ENCODE data around the gene COLEC11.

The COLEC11 gene

DNA sequence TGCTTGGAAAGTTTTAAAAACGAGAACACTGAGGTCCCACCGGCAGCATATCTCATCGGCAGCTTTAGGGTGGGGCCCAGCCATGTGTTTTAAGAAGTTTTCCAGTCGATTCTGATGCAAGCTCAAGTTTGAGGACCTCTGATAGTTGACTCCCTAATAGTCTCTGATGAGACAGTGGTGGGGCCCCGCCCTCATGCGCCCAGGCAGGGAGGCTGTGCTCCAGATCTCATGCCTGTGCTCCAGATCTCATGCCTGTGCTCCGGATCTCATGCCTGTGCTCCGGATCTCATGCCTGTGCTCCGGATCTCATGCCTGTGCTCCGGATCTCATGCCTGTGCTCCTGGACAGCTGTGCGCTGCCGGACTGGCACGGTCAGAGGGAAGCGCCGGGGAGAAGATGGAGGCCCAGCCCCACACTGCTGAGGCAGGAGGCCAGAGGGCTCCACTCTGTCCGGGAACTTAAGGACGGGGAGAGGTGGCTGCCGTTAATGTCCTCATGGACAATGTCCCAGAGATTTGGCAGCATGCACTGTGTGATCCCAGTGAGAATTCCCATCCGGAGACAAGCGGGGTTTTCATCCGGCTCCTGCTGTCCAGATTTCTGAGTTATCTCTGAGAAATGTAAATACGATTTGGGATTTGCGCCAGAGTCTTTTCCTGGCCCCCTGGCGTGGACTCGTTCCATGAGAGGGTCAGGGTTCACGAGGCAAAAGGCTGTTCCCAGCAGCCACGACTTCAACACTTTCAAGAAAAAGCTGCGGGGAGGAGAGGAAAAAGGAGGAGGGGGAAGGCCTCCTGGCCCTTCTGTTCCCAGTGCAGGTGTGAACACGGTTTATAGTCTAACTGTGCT is 9.4 kb upstream of the COLEC11 start:
- no peak for DNase-seq

DNA sequence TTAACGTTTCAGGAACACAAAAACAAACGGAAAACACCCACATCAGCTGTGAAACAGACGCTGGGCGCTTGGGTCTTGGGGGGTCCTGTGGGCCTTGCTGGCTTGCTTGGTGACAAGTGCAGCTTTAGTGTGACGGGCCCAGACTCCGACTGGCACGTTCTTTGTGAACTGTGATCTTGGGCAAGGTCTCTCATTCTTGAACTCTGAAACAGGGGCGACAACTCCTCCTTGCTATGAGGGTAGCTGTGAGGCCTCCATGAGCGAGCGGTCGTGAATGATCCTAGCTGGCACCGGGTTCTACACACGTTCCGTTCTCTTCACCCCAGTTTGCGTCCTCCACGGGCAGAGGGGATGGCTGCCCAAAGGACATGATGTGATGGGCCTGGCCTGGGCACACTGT is 8.7 kb upstream of the COLEC11 start:
- DNase-seq = no peak

DNA sequence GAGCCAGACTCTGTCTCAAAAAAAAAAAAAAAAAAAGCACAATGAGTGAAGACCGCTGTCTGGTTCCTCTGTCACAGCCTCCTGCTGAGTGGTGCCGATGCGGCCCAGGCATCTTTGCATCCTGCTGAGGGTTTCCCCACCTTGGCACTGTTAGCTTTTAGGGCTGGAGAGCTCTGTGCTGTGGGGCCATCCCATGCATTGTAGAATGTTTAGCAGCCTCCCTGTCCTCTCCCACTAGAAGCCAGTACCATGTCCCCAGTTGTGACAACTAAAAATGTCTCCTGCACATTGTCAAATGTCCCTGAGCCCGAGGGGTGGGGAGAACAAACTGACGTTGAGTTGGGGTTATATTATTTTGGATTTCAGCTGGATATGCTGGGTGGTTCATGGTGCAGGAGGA is 7.9 kb upstream of the COLEC11 start:
- no peak for DNase-seq

DNA sequence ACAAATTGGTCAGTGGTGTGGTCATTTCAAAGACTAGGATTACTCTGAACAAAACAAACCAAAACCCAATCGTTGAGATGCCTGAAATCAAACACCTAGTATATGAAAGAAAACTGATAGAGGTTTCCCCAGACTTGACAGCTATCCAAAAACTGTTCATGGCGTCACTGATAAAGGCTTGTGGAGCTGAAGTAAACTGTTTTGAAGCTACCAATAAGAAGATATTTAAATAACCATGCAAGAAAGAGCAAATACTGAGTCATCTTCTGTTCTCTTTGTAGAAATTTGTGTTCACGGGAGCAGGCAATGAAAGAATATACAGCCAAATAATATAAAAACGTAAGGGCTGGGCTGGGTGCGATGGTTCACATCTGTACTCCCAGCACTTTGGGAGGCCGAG is 7.5 kb upstream of the COLEC11 start:
- DNase-seq = no peak

DNA sequence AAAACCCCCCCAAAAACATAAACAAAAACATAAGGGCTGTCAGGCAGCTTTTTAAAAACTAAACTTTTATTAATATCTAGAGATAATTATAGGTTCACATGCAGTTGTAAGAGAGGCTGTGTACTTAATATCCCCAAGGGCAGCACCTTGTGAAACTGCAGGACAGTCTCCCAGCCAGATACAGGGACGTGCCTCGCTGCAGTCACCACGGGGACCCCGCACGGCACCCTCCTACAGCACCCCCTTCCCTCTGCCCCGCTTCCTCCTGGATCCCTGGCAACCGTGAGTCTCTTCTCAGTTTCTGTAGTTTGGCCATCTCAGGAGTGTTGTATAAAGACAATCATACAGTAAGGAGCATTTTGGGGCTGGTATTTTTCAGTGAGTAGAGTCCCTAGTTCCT is 6.8 kb upstream of the COLEC11 start:
- no peak for DNase-seq

DNA sequence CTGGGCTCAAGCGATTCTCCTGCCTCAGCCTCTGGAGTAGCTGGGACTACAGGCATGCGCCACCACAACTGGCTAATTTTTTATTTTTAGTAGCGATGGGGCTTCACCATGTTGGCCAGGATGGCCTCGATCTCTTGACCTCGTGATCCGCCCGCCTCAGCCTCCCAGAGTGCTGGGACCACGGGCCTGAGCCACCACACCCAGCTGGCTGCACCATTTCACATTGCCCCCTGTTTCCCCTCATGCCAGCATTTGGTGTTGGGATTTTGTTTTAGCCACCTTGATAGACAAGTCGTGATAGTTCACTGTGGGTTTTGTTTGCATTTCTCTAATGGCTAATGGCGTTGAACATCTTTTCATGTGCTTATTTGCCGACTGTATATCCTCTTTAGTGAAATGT is 5.8 kb upstream of the COLEC11 start:
- no peak for DNase-seq

DNA sequence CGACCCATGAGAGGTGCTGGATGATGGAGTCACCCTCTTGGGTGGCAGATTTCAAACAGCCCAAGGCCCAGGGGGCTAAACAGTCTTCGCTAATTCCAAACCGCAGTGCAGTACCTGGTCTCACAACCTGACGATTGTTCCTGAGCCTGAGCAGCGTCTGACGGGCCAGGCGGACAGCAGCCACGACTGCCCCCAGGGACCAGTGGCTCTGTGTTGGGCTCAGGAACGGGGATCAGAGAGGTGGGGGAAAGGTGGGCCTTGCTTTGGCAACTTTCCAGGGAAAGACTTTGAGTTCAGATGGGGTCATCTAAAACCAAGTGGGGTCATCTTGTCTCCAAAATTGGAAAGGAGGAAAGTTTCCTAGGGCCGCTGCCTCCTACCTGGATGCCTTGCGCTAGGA is 492 bp downstream of the COLEC11 start:
- no peak for DNase-seq

DNA sequence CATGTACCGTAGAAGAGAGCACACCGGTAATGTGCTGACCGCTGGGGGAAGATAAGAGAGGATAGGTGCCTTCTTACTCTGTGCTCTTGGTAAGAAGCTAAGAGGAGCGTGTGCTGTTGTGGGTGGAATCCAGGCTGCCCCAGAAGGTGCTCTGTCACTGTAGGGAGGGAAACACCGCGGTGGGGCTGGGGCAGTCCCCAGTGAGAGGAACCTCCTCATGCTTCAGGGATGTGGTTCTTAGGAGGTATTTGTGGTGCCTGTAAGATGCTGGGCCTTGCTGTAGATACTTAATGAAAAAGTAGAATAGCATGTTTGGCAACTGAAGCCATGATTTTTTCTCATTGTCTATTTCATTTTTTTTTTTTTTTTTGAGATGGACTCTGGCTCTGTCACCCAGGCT is 1.1 kb downstream of the COLEC11 start:
- no peak for DNase-seq

DNA sequence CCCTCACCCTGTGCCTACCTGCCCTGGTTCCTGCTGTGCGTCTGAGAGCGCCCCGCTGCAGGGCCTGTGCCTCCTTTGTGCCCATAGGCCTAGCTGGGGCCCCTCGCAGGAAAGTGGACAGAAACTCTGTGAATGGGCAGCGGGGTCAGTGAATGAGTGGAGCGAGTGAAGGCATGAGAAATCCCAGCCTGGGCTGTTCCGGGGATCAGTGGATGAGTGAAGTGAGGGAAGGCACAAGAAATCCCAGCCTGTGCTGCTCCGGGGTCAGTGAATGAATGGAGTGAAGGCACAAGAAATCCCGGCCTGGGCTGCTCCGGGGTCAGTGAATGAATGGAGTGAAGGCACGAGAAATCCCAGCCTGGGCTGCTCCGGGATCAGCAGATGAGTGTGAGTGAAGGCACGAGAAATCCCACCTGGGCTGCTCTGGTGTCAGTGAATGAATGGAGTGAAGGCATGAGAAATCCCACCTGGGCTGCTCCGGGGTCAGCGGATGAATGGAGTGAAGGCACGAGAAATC is 2.0 kb downstream of the COLEC11 start:
- DNase-seq = no peak

DNA sequence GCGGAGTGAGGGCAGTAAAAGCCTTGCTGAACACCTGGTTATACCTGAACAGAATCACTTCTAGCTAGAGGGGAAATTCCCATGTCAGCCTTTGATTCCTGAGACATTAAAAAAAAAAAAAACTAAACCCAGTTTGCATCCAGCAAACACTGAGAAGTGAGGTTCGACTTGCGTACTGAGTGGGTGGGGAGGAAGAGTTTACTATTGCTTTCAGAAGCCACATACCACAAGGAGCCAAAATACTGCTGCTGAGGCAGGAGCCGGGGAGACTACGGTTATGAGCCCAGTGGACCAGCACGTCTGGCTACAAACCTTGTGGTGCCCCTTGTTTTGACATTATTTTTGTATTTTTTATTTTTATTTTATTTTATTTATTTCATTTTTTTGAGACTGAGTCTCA is 2.7 kb downstream of the COLEC11 start:
- DNase-seq = no peak

DNA sequence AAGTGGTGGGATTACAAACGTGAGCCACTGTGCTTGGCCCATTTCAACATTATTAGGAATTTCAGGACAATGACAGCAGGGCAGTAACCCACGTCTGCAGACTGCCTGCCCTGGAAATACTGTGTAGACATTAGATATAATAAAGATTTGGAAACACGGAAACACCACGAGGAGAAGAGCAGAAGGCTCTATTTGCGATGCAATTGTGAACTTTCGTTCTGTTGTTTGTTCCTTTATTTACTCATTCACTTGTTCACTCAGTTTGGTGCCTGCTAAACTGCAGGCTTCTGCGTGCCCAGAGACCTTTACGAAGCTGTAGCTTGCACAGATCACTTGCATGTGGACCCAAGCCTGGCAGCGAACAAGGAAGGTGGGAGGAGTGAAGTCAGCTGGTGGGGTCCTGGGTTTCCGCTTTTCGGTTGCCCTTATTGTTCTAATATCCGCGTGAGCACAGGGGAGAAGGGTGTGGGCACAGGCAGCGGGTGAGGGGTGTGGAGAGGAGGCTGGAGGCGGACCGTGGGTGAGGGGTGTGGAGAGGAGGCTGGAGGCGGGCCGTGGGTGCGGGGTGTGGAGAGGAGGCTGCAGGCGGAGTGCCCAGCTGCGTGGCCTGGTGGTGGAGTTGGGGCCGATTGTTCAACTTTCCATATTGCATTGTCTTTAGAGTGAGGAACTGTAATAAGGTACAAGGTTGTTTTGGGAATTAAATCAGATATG is 3.4 kb downstream of the COLEC11 start:
- DNase-seq = no peak

DNA sequence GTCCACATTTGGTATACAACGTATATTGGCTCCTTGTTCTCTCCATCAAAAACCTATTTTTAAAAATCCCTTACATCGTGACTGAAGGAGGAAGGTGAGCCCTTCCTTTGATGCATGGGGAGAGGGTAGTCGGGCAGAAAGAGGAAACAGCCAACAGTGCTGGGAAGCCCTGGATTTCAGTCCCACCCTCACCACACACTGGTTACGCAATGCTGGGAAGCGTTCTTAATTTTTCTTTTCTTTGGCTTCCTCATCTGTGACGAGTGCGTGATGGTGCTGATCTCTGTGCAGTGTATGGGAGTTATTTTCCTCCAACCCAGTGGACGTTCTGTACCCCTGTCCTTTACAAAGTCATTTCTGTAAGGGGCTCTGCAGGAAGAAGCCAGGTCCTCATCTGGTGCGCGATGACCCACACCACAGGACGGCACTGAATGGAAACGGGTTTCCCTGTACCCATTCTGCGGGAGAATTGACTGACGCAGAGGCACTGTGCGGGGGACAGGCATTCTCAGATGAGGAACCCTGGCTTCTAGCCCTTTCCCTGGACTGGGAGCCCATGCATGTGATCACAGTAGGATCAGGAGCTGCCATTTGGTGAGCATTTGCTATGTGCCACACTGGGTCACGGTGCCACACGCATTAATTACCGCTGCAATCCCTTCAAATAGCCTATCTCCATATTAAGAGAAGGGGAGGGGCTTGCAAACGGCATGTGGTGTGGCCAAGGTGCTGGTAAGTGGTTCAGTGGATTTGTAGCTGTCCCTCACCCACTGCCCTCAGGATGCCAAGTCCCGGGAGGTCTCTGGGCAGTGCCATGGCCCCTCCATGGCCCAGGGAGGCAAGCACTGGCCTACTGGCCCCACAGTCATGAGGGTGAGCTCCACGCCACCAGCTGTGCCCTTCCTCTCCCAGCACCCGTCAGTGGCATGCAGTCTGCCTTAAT is 4.3 kb downstream of the COLEC11 start:
- no peak for DNase-seq

DNA sequence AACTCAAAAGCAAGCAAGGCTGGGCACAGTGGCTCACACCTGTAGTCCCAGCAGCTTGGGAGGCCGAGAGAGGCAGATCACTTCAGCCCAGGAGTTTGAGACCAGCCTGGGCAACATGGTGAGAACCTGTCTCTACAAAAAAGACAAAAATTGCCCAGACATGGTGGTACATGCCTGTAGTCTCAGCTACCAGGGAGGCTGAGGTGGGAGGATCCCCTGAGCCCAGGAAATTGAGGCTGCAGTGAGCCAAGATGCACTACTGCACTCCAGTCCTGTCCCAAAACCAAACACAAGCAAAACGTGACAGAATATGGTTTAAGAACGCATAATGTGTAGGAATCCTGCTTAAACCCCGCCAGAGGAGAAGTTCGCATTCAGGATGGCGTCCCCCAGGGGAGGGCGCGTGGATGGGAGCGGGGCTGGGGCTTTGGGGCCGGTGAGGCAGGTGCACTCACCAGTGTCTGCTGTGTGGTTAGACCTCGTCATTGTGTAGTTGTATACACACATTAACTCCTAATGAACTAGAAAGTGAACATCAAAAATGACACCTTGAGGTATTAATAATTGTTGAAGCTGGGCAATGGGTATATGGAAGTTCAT is 5.4 kb downstream of the COLEC11 start:
- no peak for DNase-seq

DNA sequence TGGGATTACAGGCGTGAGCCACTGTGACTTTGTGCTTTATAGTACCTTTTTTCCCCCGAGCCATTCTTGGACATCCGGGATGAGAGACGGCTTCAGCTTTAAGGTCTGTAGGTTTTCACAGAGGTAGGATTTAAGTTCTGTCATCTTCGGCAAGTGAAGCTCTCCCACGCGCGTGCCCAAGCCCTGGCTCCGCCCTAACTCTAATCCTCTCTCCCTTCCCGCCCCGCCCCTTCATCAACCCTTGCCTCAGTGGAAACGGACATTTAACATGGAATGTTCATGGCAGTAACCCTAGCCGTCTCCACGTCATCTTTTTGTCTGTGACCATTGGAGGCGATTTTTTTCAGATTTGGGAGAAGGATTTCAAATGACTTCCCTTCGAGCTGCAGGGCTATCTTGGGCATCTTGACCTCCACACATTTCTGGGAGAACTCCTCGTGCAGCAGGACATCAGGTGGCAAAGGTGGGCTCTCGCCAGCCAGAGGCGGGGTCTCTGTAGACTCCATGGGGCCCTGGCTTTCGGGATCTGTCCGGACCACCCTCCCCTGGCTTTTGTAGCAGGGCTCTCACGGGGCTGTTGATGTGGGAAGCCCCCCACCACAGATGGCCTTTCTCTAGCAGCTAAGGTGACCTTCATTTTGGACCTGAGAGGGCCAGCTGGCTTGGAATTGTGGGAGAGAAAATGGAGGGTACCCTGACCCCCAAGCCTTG is 6.8 kb downstream of the COLEC11 start:
- no peak for DNase-seq

DNA sequence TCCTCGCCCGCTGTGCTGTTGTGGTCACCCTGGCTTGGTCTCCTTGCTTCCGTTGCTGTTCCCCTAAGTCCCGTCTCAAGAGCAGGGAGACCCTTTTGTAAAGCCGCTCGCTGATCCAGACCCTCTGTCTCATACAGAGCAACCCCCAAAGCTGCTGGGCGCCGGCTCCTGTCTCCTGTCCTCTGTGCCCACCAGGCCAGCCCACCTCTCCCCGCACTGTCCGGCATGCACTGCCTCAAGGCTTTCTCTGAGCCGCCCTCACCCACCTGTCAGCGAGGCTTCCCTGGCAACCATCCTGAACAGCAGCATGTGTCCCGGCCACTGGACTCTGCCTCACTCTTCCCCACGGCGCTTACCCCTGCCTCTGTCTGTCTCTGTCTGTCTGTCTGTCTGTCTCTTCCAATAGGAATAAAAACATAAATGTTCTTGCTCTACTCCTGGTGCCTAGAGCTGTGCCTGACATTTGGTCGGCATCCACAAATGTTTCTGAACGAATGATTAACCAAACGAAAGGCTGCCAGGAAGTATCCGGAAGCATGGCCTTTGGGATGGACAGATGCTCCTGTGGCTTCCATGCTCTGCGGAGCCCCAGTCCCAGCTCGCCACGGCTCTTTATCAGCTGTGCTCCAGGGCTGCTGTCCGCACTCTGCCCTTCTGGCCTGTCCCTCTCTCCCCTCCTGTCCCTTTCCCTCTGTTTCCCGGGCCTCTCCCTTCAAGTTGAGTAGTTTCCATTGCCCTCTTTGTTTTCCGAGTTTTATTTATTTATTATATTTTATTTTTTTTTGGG is 7.8 kb downstream of the COLEC11 start:
- no peak for DNase-seq

DNA sequence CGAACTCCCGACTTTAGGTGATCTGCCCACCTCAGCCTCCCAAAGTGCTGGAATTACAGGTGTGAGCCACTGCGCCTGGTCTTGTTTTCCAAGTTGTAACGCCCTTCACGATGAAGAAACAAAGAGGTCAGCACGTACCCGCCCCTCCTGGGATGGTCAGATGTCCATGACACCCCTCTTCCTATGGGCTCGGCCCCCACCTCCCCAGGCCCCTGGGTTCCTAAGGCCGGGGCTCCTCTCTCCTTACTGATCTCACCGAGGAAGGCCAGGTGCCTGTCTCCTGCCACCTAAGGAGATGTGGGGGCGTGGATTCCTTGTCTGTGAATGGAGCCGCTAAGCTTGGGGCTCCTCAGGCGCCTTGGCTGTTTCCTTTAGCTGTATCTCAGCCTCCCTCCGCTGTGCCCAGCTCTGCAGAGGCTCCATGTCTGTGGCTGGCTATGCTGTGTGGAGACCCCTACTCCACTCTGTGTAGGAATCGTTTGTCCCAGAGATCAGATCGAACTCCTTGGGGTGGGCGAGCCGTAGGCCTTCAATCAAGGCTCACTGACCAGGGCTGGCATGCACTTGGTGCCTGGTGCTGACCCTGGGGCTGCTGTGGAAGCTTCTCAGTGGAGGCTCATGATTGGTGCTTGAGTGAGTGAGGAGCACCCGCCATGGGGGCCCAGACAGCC is 8.8 kb downstream of the COLEC11 start:
- no peak for DNase-seq

DNA sequence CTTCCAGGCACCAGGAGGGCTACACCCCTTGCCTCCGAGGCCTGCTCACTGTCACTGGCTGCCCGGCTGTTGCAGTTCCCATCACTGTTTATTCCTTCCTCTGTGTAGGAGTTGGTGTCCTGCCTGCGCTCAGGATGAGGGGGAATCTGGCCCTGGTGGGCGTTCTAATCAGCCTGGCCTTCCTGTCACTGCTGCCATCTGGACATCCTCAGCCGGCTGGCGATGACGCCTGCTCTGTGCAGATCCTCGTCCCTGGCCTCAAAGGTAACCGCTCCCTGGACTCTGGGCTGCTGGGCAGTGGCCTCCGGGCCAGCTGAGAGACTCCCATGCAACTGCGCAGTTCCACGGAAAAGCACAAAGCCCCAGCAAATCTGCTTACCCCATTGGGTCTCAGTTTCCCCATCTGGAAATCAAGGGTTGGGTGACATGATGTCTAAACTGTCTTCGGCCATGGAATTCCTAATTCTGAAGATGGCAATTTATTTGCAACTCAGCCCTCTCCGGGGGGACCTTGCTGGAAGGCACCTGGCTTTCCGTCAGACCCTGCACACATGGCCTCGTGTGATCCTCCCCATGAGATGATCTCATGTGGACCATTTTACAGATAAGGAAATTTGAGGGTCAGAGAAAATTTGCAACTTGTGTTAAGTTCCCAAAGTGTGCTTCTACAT is 9.4 kb downstream of the COLEC11 start:
- DNase-seq = no peak

DNA sequence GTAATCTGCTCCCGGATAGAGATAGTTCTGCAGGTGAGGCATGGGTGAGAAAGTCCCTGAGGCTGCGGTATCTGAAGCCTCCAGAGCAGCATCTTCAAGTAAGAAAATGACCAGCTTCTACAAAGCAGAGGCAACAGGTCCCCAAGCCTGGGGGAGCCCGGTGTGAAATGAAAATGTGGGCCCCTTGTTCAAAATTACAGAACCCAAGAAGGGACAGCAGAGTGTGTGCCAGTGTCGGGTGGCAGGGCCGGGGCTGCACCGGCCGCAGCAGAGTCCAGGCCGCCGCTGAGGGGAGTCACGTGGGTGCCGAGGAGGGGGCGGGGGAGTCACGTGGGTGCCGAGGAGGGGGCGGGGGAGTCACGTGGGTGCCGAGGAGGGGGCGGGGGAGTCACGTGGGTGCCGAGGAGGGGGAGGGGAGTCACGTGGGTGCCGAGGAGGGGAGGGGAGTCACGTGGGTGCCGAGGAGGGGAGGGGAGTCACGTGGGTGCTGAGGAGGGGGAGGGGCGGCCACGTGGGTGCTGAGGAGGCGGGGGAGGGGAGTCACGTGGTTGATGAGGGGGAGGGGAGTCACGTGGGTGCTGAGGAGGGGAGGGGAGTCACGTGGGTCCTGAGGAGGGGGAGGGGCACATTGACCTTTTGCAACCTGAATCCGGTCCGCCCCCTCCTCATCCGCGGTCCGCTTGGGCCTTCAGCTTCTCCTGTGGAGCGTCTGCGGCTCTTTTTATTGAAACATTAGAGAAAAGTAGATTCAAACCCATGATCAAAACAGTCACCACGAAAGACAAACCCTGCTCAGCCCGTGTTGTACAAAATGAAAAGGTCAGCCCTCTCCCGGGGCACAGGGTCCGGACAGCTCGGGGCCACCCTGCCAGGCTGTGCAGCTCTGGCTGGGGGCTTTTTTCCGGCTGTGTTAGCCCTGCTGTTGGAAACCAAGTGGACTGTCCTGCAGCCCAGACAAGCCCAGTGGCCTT is 10.4 kb downstream of the COLEC11 start:
- DNase-seq = peak; percentile 68

DNA sequence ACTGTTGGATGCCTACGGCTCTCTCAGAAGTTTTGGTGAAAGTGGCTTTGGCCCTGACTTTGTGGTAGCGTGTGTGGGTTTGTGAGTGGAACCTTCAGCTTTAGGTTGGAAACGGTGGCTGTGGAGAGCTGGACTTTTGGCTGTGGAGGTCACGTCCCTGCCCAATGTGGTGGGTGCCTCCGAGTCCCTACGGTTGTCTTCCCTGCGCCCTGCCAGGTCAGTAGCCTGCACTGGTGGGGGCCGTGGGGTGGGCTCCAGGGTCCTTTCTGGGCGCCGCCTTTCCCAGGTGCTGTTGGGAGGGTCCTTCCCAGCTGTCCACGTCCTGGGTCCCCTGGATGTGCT is 11.1 kb downstream of the COLEC11 start:
- DNase-seq = no peak

All from NCI-H2029 treated with DMSO at 0.1 percent for 48 hours (cell line).